NCI-H345 treated with DMSO at 0.1 percent for 48 hours (cell line): ENCODE results near the gene SMYD3.
"Not testable (repeated sequence)": the region's sequence is repeated elsewhere in the genome, so short reads cannot be mapped to it uniquely, and the experiment has no call there.

Source experiments
- DNase-seq: peaks from one replicate; lab custom pipeline; 2025; ENCODE audit not compliant: unreplicated experiment; lab: John Stamatoyannopoulos, UW

SMYD3 gene

GRCh38 chr1:246081138-246081702 lies 425.9 kb downstream of the SMYD3 start:
- no peak for DNase-seq

DNA sequence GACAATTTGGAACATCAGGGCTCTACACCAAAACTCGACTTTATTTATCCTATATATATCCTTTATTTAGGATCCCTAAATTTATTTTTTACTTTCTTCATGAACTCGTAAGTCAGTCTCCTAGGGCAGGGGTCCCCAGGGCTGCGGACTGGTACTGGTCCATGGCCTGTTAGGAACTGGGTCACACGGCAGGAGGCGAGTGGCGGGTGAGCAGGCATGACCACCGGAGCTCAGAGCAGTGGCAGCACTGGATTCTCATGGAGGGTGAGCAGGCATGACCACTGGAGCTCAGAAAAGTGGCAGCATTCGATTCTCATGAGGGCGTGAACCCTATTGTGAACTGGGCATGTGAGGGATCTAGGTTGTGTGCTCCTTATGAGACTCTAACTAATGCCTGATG lies 427.0 kb downstream of the SMYD3 start:
- DNase-seq = no peak

GRCh38 chr1:246078888-246079252 lies 428.2 kb downstream of the SMYD3 start:
- DNase-seq = no peak

GRCh38 chr1:246078126-246078887 lies 428.8 kb downstream of the SMYD3 start:
- DNase-seq = no peak

- no peak for DNase-seq
These were observed 429.6 kb downstream of the SMYD3 start for GRCh38 chr1:246077476-246077875.

DNA sequence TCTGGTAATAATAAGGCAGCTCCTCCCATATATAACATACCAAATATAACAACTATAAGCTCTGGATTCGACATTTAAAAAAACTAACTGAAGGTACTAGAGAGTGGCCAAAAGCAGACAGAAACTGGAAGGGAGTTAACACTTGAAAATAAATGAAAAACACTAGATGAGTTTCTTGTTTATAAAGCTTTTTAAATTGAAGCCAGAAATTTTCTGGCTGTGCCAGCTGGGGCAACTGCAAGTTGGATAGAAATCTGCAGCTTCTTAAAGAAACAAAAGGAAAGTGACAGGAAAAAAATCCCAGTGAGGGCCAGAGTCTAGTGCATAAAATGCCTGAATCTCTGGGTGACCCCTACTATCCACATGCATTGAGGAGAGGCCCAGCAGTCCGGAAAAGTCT lies 432.7 kb downstream of the SMYD3 start:
- DNase-seq = no peak

DNA sequence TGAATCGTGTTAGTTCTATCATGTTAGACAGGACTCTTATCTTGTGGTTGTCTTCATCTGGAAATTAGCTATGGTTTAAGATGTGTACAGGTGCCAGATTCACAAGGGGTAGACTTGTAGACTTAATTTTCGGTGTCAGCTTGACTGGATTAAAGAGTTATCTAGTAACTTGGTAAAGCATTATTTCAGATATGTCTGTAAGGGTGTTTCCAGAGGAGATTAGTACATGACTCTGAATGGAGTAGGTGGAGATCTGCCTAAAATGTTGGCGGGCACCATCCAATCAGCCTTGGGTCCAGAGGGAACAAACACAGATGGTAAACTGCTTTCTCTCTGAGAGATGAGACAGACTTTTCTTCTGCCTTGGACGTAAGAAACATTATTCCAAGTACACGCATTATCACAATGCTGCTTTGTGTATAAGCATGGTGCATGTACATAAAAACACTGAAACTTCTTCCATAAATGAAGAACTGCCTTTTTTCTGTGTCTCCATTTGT lies 434.6 kb downstream of the SMYD3 start:
- DNase-seq = no peak

DNA sequence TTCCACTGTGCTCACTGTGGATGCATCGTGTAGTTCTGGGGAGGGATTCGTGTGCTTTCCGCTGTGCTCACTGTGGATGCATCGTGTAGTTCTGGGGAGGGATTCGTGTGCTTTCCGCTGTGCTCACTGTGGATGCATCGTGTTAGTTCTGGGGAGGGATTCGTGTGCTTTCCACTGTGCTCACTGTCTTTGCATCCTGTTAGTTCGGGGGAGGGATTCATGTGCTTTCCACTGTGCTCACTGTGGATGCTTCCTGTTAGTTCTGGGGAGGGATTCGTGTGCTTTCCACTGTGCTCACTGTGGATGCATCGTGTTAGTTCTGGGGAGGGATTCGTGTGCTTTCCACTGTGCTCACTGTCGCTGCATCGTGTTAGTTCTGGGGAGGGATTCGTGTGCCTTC lies 435.1 kb downstream of the SMYD3 start:
- DNase-seq = not testable (repeated sequence)

DNA sequence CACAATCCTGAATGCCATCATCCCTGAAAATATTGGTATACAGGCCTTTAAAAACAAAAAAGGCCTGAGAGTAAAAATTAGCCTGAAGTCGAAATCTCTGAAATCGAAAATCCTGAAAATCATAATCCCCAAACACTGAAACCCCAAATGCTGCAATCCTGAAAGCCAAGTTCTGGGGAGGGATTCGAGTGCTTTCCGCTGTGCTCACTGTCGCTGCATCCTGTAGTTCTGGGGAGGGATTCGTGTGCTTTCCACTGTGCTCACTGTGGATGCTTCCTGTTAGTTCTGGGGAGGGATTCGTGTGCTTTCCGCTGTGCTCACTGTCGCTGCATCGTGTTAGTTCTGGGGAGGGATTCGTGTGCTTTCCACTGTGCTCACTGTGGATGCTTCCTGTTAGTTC lies 435.5 kb downstream of the SMYD3 start:
- DNase-seq = not testable (repeated sequence)

GRCh38 chr1:246069581-246069980 lies 437.5 kb downstream of the SMYD3 start:
- DNase-seq = no peak

DNA sequence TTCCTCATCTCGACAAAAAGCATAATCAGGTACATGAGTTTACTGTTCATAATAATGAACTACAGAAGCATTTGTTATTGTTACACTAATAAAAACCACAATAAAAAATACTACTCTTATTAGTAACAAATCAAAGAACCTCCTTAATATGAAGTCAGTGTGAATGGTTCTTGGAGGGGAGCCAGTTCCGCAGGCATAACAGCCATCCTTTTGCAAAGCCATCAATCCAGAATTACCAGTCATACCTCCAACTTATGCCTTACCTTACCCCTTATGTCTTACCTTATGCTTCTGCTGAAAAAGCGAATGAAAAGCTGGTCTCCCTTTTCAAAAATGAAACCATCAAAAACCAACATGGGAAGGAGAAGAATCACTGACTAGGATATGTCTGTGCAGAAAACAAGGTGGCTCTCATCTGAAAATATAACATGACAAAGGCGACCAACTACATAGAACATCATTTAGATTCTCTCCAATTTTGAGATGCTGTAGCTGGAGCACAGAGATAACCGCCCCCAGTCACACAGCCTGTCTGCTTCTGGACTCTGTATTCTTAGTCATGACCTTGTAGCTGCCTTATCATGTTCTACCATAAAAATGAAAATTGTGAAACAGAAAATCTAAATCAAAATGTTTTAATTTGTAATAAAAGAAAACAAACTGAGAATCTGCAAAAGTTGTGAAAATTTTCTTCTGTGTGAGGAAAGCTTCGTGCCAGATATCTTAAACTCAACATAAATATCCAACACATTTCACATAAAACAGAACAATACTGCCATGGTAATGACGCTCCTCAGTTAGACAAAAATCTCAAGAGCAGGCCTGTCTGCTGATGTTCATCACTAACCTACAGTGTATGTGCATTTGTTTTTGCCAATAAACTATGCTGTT lies 438.2 kb downstream of the SMYD3 start:
- no peak for DNase-seq

GRCh38 chr1:246068217-246068512 lies 438.9 kb downstream of the SMYD3 start:
- no peak for DNase-seq

DNA sequence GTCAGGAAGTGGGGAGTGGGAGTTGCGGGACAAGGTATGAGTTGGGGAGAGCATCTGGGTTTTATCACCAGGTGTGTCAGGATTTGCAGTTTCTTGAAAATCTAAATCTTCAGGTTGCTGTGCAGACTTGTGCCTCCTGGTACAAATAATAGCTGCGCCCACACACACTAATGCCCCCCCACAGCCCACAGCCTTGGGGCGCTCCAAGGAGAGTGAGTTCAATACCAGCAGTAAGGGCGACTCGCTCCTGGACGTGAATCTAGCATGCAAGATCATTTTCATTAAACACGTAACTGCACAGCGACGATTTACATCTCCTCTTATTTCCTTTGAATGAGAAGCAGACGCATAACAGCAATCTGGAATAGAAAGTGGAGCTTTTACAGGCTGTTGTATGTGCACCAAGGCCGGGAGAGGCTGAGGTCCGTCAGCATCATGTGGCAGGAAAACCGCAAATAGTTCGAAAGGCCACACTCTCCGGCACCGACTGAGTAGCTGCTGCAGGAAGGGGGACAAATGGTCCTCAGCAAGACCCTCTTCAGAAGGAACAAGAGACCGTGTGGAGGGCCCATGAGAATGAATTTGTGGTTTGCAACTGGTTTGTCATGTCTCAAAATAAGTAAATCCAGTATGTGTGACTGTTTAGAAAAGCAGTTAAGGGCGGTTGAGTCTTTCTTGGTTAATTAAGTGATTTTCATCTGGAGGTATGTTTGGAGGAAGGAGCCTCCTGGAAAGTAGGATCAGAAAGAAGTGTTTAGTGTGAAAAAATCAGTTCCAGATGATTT lies 439.5 kb downstream of the SMYD3 start:
- no peak for DNase-seq

DNA sequence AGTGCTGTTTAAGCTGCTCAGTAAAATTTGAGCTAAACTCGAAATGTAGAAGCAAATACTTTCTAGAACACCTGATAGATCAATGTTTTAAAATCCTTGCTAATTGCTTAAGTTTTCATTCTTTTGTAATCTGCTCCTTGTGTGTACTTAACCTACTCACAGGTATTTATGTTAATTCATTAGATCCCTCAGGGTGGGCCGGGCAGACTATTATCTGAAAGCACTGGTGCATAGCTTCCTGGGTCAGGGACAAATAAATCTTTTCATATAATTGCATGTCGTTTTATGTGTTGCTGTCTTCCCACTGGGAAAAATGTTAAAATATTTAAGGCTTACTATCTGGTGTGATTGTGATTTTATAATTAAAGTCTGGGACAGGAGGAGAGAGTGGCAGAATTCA lies 440.5 kb downstream of the SMYD3 start:
- no peak for DNase-seq

DNA sequence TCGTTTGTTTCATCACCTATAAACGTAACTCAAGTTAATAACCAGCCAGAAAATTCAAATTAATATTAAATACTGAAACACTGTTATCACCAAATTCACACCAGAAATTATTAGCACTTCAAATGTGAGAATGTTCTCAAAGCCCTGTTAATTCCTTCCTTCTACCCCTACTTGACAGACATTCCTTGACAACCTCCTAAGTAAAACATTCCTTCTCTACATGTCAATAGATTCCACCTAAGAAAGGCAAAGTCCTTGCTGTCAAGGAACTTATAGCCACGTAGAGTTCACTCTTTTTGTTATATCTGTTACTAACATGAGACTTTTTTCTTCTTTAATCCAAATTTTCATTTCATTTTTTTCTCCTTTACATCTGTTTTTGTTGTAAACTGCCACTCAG lies 441.5 kb downstream of the SMYD3 start:
- DNase-seq = no peak

- no peak for DNase-seq
These were observed 442.2 kb downstream of the SMYD3 start for GRCh38 chr1:246064891-246065290.

GRCh38 chr1:246063013-246063616 lies 444.0 kb downstream of the SMYD3 start:
- no peak for DNase-seq

GRCh38 chr1:246058466-246058865 lies 448.6 kb downstream of the SMYD3 start:
- DNase-seq = no peak

GRCh38 chr1:246052603-246053002 lies 454.5 kb downstream of the SMYD3 start:
- no peak for DNase-seq

DNA sequence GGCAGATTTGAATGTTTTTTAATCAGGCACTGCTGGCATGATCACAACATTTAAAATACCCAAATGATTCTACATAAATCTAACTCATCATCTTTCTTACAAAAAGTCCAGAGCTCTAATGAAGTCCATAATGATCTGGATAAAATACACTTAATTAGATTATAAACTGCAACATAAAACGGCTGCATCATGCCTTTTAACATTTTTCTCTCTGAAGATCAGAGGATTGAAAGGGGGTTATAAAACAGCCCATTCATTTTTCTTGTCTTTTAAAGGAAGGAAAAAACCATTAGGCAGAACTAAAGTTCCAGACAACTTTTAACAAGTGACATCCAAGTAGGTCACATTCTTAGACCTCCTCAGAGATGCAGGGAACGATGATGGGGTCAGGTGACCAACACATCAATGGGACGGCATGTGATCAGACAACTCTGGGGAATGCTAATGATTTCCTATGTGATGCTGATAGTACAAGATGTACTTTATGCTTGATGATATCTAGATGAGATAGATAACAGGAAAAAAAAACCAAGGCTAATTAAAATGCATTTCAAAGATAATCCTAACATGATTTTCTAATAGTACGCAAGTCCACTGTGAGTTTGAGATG lies 455.1 kb downstream of the SMYD3 start:
- no peak for DNase-seq
